GM12875 (cell line): ENCODE results near the gene GGNBP2.

Experiments
- H3K4me3 ChIP-seq: one replicate; pipeline ENCODE4 v1.5.1; 2011; ENCODE audit warnings: low read depth, low read length, control low read depth
- CTCF ChIP-seq: IDR thresholded peaks from 2 replicates; pipeline ENCODE4 v1.5.1; 2011; ENCODE audit warnings: low read depth, mild to moderate bottlenecking, control low read depth, inconsistent platforms, low read length, moderate library complexity, borderline replicate concordance; ENCODE audit not compliant: insufficient read depth

GGNBP2 gene

GRCh38 chr17:36501351-36501750, 43.4 kb upstream of the GGNBP2 start:
- no peak for TF ChIP-seq CTCF
- no peak overlapping the region for H3K4me3 ChIP-seq

GRCh38 chr17:36501963-36502362, 42.8 kb upstream of the GGNBP2 start:
- no peak overlapping the region for H3K4me3 ChIP-seq
- TF ChIP-seq CTCF, result no peak

- TF ChIP-seq CTCF, result no peak
- no peak overlapping the region for H3K4me3 ChIP-seq
These were observed 41.1 kb upstream of the GGNBP2 start for GRCh38 chr17:36503456-36504155.

GRCh38 chr17:36504156-36504545, 40.6 kb upstream of the GGNBP2 start:
- TF ChIP-seq CTCF, result no peak
- no peak overlapping the region for H3K4me3 ChIP-seq

- no peak overlapping the region for H3K4me3 ChIP-seq
- no peak for TF ChIP-seq CTCF
These were observed 39.5 kb upstream of the GGNBP2 start for GRCh38 chr17:36505171-36505570.

- no peak overlapping the region for H3K4me3 ChIP-seq
- no peak for TF ChIP-seq CTCF
These were observed 38.4 kb upstream of the GGNBP2 start for GRCh38 chr17:36506249-36506826.

GRCh38 chr17:36506831-36507230, 37.9 kb upstream of the GGNBP2 start:
- H3K4me3 ChIP-seq, result no peak overlapping the region
- TF ChIP-seq CTCF, result no peak
